NCI-H1694 (cell line): ENCODE results near the gene ZNF831.

Experiments used
- DNase-seq: peaks from one replicate; lab custom pipeline; 2025; lab: John Stamatoyannopoulos, UW

The ZNF831 gene

DNA sequence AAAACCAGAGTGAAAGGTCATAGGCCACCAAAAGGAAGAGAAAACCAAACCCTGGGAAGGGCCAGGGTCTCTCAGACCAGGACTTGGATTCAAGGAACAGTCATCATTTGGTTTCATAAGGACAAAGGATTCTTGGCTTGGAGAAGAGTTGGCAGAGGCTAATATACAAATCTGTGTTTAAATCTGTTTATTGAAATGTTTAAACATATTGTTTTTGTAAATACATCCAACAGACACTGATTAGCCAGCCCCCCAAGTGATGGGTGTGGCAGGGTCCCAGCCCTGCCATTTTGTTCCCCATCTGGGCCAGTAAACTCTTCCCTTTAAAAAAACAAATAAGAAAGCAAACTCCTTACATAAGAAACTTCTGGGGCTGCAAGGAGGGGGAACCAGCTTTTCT, 6.1 kb upstream of the ZNF831 start:
- no peak for DNase-seq

DNA sequence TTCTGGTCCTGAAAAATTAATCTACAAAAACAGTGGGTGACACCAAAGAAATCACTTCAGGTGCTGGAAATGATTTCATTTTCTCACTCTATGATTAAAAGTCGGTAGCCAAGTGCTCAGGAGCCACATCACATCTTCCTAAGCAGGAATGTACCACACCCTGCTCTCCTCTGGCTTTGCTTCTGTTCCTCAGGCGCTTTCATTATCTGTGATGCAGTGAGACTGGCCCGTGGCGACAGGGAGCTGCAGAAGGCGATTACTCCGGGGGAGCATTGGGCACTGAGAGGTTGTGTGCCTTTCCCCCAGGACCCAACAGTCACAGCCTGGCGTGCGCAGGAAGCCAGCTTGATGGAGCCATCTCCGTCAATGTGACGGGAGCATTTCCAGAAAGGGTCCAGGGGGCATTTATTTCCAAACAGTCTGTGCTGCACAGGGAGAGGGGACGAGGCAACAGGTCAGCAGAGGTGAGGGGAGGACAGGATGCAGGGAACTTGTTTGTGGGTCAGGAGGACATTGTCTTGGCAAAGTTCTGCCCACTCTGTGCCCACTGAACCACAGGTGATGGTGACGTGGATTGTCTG, 5.6 kb upstream of the ZNF831 start:
- no peak for DNase-seq

DNA sequence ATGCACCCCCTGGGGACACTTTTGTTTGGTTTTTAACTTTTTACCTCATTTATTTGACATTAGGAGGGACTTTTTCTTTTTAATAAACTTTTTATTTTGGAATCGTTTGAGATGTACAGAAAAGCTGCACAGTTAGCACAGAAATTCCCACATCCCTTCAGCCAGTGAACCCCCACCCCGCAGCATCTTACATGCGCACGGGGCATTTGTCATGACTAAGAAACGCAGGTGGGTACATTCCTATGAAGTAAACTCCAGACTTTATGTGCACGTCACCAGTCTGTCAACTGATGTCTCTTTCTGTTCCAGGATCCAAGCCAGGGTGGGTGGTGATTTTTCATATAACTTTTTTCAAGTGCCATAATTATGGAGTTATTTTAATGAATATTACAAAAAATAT, 4.9 kb upstream of the ZNF831 start:
- no peak for DNase-seq

DNA sequence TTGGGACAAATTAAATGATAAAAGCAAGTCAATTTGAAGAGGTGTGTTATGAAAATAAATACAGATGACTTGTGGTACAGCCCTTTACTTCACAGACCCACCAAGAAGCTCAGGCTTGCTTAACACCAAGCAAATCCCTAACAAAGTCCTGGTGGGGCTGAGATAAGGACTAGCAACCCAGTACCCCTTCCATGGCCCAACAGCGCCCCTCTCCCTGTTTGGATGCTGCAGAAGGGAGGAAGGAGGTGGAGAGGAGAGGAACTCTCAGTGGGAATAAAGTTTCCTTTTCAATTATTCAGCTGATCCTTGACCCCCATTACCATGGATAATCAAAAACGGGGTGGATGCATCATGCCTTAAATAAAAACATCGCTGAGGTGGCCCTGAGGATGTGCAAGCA, 4.5 kb upstream of the ZNF831 start:
- DNase-seq, result no peak

DNA sequence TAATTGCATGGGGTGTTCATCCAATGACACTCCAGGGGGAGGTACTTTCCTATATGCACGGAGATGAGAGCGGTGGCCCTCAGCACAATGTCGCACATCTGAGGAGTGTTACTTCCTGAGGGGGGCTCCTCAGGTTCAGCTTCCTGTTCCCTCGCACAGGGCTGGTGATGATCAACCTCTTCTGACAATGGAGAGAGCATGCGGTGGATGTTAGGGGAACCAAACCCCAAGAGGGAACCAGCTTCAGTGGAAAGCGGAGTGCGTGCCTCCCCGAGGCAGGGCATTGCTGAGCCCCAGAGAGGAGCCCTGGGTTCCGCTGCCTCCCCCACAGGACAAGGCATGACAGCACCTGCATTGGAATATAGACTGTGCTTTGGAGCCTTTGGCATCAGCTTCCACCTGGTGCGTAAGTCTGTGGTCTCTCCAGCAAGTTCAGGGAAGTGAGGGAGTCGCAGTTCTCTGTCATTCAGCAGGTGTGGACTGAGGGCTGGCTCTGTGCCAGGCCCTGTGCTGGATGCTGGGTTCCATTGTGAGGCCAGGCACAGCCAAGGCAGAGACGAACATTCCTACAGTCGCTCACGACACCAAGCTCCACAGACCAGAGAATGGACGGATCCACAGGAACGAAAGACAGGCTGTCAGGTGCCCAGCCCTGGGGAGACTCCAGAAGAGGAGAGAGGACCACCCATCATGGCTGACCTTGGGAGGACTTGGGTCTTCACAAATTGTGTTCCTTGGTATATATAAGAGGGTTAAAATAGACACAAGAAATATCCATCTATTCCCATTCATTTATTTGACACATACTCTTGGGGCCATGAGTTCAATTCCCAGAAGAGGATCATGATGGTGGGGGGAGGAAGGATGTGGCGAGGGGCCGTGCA, 3.9 kb upstream of the ZNF831 start:
- DNase-seq, result no peak

DNA sequence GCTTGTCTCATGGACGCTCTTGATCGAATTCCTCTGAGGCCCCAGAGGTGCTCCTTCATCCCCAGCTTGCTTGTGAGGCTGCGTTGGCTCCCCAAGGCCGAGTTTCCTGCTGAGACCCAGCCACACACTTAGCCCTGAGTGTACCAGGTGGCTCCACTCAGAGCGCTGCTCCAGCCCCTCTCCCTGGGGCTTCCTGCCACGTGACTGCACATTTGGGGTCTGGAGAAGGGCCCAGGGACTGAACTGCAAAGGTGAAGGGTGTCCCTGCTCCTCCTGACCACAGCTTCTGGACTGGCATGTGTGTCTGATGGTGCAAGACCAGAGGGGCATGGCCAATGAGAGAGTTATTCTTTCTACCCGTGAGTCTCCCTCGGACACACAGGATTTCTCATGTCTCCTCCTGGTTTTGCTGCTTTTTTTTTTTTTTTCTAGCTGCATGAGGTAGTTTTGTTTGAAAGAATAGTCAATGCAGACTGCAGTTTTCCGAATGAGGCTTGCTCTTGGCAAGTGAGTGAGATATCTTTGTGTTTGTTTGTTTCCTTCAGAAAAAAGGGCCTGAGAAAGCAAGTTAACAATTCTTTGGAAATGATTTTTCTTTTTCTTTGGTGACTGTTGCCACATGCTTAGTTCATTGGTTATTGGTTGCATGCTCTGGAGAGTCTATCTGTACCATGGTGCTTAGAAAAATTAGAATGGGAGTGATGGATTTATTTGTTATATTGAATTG, 3.1 kb upstream of the ZNF831 start:
- DNase-seq, result no peak

DNA sequence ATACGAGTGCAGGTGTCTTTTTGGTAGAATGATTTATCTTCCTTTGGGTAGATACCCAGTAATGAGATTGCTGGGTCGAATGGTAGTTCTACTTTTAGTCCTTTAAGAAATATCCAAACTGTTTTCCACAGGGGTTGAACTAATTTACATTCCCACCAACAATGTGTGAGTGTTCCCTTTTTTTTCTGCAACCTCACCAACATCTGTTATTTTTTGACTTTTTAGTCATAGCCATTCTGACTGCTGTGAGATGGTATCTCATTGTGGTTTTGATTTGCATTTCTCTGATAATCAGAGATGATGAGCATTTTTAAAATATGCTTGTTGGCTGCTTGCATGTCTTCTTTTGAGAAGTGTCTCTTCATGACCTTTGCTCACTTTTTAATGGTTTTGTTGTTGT, 1.9 kb upstream of the ZNF831 start:
- no peak for DNase-seq

DNA sequence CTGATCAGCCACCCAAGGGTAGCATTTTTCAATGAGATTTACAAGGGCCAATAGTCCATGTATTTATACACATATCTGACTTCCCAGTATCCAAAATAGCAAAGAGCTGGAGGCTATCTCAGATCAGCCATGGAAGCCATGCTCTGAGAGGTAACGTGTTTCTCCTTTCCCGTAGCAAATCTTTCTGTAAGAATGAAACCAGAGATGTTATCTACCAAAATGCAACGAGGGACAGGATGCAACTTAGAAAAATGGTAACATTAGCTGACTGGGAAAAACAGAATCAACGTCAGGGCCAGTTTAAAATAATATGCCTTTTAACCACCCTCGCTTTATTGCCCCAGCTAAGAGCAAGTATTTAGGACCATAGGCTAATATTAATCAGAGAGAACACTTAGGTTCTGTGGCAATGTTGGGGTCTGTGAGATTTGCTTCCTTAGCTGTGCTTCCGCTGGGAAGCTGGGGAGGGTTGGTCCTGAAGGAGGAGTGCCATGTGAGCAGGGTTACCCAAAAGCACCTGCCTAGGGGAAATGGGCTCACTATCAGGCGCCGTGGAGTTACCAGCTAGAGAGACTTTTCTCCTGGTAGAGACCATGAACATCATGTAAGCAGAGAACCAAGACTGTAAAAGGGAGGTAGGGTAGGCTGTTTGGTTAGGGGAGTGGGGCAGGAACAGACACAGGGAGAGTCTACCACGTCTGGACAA, 1.2 kb downstream of the ZNF831 start:
- DNase-seq, result no peak

DNA sequence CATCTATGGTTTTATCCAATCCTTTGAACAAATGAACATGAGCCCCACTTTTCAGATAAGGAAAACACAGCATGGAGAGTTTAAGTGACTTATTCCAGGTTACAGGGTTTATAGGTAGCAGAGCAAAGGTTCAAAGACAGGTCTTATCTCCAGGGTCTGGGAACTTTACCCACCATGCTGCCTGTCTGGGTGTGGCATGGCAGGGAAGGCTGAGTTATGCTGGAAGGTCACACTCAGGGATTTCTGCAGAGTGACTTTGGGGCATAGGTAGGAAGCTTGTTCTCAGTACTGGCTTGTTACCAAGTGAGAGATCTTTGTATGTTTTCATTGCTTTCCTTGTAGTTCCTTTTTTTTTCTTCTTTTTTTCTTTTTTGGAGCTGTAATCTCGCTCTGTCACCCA, 1.8 kb downstream of the ZNF831 start:
- no peak for DNase-seq

DNA sequence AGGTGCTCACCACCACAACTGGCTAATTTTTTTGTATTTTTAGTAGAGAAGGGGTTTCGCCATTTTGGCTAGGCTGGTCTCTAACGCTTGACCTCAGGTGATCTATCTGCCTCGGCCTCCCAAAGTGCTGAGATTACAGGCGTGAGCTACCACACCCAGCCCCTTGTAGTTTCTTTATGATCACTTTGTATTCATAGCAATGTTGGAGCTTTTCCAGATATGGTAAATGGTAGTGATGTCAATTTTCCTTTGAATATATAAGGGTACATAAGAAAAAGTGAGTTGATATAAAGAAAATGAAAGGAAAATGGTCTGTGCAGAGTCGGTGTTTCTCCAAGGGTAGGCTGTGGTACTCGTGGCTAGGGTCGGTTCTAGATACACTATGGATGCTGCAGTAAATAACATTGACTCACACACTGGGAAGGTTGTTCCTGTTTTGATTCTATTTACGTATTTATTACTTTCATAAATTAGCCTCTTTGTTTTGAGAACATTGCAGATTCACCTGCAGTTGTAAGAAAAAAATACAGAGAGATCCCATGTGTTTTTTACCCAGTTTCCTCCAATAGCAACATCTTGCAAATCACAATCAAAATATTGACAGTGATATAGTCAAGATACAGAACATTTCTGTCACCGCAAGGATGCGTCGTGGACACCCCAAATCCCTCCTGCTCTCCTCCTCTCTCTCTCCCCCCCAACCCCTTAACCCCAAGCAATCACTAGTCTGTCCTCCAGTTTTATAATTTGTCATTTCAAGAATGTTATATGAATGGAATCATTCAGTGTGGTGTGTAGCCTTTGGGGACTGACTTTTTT, 2.5 kb downstream of the ZNF831 start:
- no peak for DNase-seq

DNA sequence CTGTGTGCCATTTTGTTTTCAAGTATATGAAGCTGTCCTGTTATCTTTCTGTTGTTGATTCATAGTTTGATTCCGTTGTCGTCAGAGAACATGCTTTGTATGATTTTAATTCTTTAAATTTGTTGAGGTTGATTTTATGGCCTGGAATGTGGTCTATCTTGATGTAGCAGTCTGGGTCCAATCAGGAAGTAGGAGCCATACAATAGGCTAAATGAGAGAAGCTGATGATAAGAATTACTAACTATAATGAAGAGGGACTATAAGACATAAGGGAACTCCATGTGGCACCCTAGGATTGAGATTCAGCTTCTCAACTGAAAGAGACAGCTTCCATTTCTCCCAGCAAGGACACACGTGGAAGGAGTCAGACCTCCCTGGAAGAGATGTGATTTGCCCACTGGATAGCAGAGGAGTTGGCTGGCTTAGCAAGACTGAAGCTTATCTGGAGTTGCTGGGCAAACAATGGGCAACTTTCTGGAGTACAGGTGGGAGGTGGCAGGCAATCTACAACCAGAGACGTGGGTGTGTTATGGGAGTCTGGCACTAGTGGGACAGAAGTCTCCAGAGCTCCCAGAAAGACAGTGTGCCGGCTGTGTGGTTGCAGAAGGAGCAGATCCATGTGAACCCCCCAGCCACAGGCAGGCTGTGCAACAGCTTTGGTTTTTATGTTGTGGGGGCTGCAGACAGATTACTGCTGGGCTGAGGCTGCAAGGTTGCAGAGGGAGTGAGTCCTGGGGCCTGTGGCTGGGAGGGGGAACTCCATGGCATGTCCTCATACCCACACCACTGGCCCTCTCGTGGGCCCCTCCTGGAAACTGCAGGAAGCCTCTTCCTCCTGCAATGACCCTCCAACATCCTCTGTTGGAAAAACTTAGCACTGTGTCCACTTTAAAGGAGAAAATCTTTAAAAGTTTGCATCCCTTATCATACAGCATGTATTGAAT, 7.1 kb downstream of the ZNF831 start:
- DNase-seq, result no peak

DNA sequence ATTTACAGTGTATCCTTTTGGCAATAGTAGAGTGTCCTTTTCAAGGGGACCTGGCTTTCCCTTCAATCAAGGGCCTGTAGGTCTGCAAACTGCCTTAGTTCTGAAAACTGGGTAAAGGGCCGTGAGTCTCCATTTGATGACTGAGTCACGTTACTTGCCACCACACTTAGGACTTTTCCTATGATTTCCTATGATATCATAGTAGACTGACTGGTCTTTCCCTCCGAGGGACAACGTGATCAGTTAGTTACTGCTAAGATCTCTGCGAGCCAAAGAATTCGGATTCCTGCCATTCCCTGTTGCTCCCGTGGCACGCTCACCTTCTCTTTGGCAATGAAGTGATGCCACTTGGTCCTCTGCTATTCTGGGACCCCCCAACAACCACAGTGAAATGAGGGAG, 8.4 kb downstream of the ZNF831 start:
- no peak for DNase-seq

DNA sequence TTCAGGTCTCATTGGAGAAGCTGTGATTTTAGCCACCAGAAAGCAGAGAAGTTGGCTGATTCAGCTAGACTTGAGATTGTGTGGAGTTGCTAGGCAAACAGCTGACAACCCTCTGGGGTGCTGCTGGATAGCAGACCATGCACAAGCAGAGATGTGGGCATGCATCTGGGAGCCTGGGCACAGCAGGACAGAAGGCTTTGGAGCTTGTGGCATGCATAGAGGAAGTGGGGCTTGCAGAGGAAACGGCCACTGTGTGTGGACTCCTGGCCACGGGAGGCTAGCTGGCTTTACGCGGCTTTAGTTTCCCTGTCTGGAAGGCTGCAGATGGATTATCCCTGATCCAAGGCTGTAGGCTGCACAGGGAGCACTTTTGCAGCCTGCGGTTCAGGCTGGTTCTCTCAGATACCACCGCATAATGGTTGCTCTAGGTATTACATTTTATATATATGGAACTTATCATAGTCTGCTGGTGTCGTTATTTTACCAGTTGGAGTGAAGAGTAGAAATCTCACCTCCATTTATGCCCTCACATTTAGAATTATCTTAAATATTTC, 10.4 kb downstream of the ZNF831 start:
- DNase-seq, result no peak

DNA sequence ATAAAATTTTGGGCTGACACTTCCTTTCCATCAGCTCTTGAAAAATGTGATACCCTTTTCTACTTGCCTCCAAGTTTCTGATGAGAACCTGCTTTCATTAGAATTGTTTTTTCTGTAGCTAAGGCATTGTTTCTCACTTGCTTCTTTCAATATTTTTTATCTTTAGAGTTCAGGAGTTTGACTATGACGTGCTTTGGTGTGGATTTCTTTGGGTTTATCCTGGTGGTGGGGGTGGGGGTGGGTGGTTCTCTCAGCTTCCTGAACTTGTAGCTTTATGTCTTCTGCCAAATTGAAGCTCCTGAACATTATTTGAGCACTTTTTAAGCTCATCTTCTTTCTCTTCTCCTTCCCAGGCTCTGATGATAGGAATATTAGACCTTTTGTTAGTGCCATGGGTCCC, 11.4 kb downstream of the ZNF831 start:
- no peak for DNase-seq

DNA sequence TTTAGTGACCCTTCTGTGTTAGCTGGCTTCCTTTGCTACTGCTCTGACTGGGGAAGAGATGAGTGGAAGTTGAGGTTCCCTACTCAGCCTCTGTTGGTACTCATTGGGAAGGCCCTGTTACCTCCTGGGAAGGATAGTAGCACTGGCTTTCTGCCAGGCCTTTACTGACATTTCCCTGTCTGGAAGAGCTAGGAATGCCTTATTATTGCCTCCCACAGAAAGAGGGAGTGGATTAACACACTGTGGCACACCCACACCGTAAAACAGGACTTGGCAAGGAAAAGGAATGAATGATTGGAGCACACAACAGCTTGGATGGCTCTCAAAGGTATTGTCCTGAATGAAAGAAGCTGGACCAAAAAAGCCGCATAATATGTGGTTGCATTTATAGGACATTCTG, 12.2 kb downstream of the ZNF831 start:
- no peak for DNase-seq

DNA sequence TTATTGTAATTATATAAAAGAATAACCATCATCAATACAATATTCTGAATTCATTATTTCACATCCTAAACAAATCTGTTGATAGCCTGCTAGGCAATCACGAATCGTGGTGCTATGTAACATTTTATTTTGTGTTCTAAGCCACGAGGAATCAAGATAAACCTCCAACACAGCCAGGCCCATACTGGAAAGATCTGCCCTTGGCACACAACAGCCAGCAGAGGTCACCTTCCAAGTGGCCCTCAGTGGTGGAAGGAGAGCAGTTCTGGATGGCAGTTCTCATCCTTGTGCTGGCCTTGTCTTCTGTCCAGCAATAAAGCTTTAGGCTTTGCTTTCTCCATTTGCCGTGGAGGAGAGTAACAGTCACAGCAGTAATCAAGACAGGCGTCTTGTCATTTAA, 13.2 kb downstream of the ZNF831 start:
- no peak for DNase-seq

DNA sequence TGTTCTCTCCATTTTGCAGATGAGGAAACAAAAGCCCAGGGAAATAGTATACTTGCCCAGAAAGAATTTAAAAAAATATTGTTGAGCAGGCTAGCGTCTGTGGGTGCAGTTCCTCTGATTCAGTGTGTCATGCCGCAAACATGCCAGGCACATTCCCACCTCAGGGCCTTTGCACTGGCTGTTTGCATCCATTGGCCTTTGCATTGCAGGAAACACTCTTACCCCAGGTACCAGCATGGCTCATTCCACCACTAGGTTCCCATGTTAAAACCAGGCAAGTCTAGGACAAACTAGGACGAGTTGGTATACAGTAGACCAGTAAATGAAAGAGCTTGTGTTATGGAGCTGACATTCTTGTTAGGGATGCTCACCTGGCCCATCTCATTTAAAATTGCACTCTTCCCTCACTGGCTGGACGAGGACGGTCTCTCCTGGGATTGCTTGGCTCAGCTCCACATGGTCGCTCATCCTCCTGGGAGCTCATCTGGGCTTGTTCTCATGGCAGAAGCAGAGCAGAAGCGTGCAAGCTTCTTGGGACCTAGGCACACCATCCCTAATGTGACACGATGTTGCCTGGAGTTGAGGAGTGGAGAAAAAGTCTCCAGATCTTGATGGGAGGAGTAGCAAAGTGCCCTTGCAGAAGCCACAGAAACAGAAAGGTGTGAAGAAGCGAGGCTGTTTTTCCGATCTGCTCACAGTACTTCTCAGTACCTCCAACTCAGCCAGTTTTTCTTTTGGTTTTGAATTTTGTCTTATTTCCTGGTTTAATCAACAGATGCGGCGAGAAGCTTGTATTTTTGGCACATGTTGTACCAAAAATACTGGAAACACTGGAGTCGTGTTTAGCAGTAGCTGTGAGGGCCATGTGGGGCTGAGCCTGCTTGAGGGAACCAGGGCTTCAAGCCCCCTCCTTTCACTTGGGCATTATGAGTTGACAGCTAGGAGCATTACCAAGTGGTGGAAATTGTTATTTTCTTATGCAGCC, 13.9 kb downstream of the ZNF831 start:
- DNase-seq, result no peak

DNA sequence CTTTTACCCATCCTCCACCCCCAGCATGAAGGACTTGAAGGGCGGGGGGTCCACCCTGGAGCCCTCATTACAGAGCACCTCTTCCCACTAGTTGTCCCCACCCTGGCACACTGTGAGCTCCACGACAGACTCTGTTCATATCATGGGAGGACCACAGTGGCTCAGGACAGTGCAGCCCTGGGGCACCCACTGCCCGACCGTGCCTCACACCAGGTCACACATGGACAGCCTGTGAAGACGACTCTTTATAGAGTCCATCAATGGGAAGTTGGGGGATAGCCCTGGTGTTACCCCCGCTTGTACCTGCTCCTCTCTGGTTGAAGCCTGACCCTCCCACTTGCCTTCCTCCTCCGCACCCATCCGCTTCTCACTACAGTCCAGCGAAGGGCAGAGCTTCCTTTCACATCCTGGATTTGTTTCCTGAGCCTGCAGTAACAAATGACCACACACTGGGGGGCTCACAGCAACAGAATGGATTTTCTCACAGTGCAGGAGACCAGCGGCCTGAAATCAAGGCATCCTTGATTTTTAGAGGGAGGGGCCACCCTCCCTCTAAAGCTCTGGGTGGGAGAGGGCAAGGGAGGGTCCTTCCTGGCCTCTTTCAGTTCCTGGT, 15.5 kb downstream of the ZNF831 start:
- no peak for DNase-seq

DNA sequence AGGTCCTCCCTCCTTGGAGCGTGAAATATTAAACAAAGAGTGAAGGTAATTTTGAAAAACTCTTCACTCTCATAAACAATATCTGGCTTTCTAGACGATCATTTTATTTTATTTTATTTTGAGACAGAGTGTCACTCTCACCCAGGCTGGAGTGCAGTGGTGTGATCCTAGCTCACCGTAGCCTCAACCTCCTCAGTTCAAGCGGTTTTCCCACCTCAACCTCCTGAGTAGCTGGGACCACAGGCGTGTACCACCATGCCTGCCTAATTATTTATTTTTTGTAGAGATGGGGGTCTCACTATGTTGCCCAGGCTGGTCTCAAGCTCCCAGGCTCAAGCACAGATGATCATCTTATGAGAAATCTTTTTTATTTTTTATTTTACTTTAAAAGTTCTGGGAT, 16.4 kb downstream of the ZNF831 start:
- no peak for DNase-seq
